ENCODE data around the gene LMTK3. TPM values are rescaled to one million over a fixed set of nuclear protein-coding genes. Genes with fewer than 3 reads are reported as not detected.
A peak's percentile ranks its signal among the peaks of the same experiment; 100 is the strongest.

The LMTK3 gene
- total and polyA plus RNA-seq, 9 of the 15 experiments (the other 6 are each of a cell fraction or from before 2014, with no cell fraction given), result 0.35 to 12.3 (median 2.0) TPM; not detected in 2

- no peak for TF ChIP-seq CHD7 (IDR thresholded peaks at IDR 0.05; ENCODE audit: low read depth, low read length)
- no peak for TF ChIP-seq CTCFL (IDR thresholded peaks at IDR 0.05; ENCODE audit: borderline replicate concordance, insufficient read depth, low read depth, low read length, poor library complexity, severe bottlenecking)
- TF ChIP-seq PHF8 (IDR thresholded peaks at IDR 0.05; ENCODE audit: borderline replicate concordance, low read length), result no peak
- TF ChIP-seq ZNF655 (CRISPR knock-in tag; IDR thresholded peaks at IDR 0.05), result no peak
- no peak for TF ChIP-seq OTX1 (CRISPR knock-in tag; IDR thresholded peaks at IDR 0.05)
- TF ChIP-seq PPARD (CRISPR knock-in tag; IDR thresholded peaks at IDR 0.05), result no peak
- TF ChIP-seq, protein P1, sequence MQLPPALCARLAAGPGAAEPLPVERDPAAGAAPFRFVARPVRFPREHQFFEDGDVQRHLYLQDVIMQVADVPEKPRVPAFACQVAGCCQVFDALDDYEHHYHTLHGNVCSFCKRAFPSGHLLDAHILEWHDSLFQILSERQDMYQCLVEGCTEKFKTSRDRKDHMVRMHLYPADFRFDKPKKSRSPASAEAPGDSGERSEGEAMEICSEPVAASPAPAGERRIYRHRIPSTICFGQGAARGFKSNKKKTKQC (CRISPR knock-in tag; IDR thresholded peaks at IDR 0.05), result 0 out of 2 replicates have a peak, but pooled peaks have one; percentile 46
- 0 out of 4 replicates have a peak, but pooled peaks of 1 of the 2 experiments have one; percentile 38 for TF ChIP-seq TEAD1 (CRISPR knock-in tag; IDR thresholded peaks at IDR 0.05)
- no peak for TF ChIP-seq COPS2 (conservative IDR thresholded peaks at IDR 0.05)
Measured at GRCh38 chr19:48489608-48490216, 21.9 kb downstream of the LMTK3 start (continued).
